Right lobe of liver (tissue), 6 donors: ENCODE data around the gene KLHL15. TPM values are rescaled to one million over a fixed set of nuclear protein-coding genes. Genes with fewer than 3 reads are reported as not detected.

ENCODE experiments used
- ATAC-seq, 4 donors: fragments of 200-7000 bp; cut with Tn5 transposase; one replicate each; pipeline ENCODE4 v1.9.1; 2020; ENCODE audit warnings: mild to moderate bottlenecking in 4 of 4, moderate library complexity in 4 of 4
- DNase-seq, 3 donors: peaks; one replicate each; pipeline ENCODE4 v3.0.0-alpha.2; 2020
- H3K27ac ChIP-seq, 3 donors: fragments of 200-600 bp; one replicate each; pipeline ENCODE4 v1.8.0; 2022
- H3K27me3 ChIP-seq, 2 donors: fragments of 200-600 bp; one replicate each; pipeline ENCODE4 v1.8.0; 2022
- H3K36me3 ChIP-seq, 4 donors: fragments of 200-600 bp; sonication (generic) in 1 of 4; one replicate each; pipeline versions ENCODE4 v1.5.1 to v1.8.0; 2017 to 2022; ENCODE audit warnings: control low read depth in 1 of 4
- H3K4me1 ChIP-seq, 4 donors: fragments of 200-600 bp; sonication (generic) in 1 of 4; one replicate each; pipeline versions ENCODE4 v1.5.1 to v1.8.0; 2017 to 2022; ENCODE audit warnings: control low read depth in 1 of 4
- H3K4me3 ChIP-seq, 3 donors: fragments of 200-600 bp; one replicate each; pipeline ENCODE4 v1.8.0; 2022
- H3K9me3 ChIP-seq, 4 donors: fragments of 200-600 bp; sonication (generic) in 1 of 4; one replicate each; pipeline versions ENCODE4 v1.5.1 to v1.8.0; 2017 to 2022; ENCODE audit warnings: control low read depth in 1 of 4
- POLR2A ChIP-seq: fragments of 450-650 bp; IDR thresholded peaks from one replicate; pipeline ENCODE4 v1.6.1; 2017; ENCODE audit warnings: antibody characterized with exemption, mild to moderate bottlenecking
- WGBS: methylation state at CpG from one replicate; pipeline ENCODE4 v1.1.6; 2018; ENCODE audit warnings: low coverage, low lambda C conversion rate; ENCODE audit not compliant: insufficient coverage; ENCODE audit errors: missing lambda C conversion rate; 5-methylcytosine and 5-hydroxymethylcytosine counted together
- intact Hi-C, 2 donors: fragments of 100-400 bp; cut with DNase I; formaldehyde crosslinking; loops; one replicate each; pipeline versions ENCODE4 v1.11.2 to v1.14.1; 2022
- total RNA-seq, 6 experiments: library from RNA; depleted of rRNA in 2 of 6; stranded (reverse); fragments of >200 nt in 2 of 6; fragmentation: NEBNext Ultra II Directional in 3 of 6; extraction: Animal tissue kit (Norgen Biotek cat#: 25700) in 3 of 6; gene quantifications; one replicate each; pipeline versions ENCODE4 v1.1.0 to v1.2.4, GENCODE V29; 2016 to 2023
- TF ChIP-seq, protein P1 (sequence below), 4 donors: fragments of 200-600 bp in 3 of 4; fragments of 450-650 bp in 1 of 4; IDR thresholded peaks; one replicate each; pipeline versions ENCODE4 v1.5.1 to v1.8.0; 2016 to 2022; ENCODE audit warnings: antibody characterized with exemption in 4 of 4, mild to moderate bottlenecking in 2 of 4
- donor health status: DM: no; HTN: yes; CAD: no.
- donor health status: DM: no; HTN: no; CAD: no.
- donor health status: DM: no; HTN: no; CAD: no.
- donor health status: DM: no; HTN: yes; CAD: no.
- donor health status: DM: no; HTN: yes; CAD: no.

Gene KLHL15
- total RNA-seq, 6 experiments from 2014 or later = 4.7 to 6.7 (median 6.0) TPM

DNA sequence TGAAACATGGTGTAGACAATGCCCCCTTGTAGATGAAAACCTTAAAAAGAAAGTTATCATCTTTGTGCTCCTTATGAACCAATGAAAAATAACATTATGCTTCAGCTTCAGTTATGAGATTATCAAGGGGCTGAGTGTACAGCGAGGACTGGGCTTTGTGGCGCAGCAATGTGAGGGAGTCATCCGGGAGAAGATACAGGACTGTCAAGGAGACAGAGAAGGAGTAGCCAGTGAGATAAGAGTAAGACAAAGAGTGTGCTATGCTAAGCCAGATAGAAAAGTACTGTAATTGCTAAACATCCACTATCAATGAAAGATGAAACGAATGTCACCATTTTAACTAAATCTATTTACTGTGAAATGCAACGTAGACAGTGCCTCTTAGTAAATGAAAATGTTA lies 3.6 kb upstream of the KLHL15 start:
- DNase-seq (no peak), ATAC-seq (no peak)
- Histone ChIP-seq H3K27me3 (no peaks in the 10 kb centered on the region), H3K27ac (no peak overlapping the region), H3K4me3 (no peak overlapping the region), H3K9me3 (no peaks in the 10 kb centered on the region), H3K36me3 (no peaks in the 10 kb centered on the region), H3K4me1 (no peaks in the 10 kb centered on the region)
- intact Hi-C loops = no loop called here
- 60% methylated on average over 5 of the region's 5 CpGs for WGBS
- TF ChIP-seq POLR2A = no peak
- TF ChIP-seq, protein P1, sequence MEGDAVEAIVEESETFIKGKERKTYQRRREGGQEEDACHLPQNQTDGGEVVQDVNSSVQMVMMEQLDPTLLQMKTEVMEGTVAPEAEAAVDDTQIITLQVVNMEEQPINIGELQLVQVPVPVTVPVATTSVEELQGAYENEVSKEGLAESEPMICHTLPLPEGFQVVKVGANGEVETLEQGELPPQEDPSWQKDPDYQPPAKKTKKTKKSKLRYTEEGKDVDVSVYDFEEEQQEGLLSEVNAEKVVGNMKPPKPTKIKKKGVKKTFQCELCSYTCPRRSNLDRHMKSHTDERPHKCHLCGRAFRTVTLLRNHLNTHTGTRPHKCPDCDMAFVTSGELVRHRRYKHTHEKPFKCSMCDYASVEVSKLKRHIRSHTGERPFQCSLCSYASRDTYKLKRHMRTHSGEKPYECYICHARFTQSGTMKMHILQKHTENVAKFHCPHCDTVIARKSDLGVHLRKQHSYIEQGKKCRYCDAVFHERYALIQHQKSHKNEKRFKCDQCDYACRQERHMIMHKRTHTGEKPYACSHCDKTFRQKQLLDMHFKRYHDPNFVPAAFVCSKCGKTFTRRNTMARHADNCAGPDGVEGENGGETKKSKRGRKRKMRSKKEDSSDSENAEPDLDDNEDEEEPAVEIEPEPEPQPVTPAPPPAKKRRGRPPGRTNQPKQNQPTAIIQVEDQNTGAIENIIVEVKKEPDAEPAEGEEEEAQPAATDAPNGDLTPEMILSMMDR (IDR thresholded peaks at IDR 0.05) = no peak

DNA sequence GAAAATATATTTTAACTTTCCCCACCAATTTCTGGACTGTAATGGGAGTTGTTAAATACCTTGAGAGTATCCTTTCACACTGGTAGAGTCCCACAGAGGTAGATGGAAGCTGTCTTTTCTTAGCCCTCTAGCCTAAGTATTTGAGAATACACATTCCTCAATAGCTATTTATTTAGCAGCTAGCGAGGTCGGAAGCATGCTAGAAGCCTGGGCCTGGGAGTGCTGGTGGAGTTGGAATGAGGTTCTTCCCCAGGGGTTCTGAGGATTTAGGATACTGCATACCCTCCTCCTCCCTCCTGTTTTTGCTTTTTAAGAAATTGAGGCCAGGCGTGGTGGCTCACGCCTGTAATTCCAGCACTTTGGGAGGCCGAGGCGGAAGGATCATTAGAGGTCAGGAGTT lies 999 bp upstream of the KLHL15 start:
- 72% methylated on average over 6 of the region's 6 CpGs for WGBS
- ATAC-seq = no peak

GRCh38 chrX:24026432-24026831 lies 554 bp downstream of the KLHL15 start:
- Histone ChIP-seq H3K36me3 (no peaks in the 10 kb centered on the region), H3K9me3 (no peaks in the 10 kb centered on the region), H3K27ac (peak overlapping the region; percentile 93 to 97 (median 96)), H3K4me3 (peak overlapping the region; percentile 12 to 57 (median 52)), H3K27me3 (no peaks in the 10 kb centered on the region), H3K4me1 (no peaks in the 10 kb centered on the region)
- TF ChIP-seq, protein P1 (IDR thresholded peaks at IDR 0.05) = no peak
- no peak for TF ChIP-seq POLR2A
- ATAC-seq (no peak), DNase-seq (no peak)
- intact Hi-C loops = no loop called here
- 30% methylated on average over 13 of the region's 13 CpGs for WGBS

More for the DNA sequence above, 999 bp upstream of the KLHL15 start:
- TF ChIP-seq POLR2A = no peak
- TF ChIP-seq, protein P1 (IDR thresholded peaks at IDR 0.05) = no peak
- Histone ChIP-seq H3K27me3 (no peaks in the 10 kb centered on the region), H3K4me3 (no peak overlapping the region), H3K27ac (no peak overlapping the region), H3K4me1 (no peaks in the 10 kb centered on the region), H3K9me3 (no peaks in the 10 kb centered on the region), H3K36me3 (no peaks in the 10 kb centered on the region)
- intact Hi-C loops = no loop called here
- no peak for DNase-seq

DNA sequence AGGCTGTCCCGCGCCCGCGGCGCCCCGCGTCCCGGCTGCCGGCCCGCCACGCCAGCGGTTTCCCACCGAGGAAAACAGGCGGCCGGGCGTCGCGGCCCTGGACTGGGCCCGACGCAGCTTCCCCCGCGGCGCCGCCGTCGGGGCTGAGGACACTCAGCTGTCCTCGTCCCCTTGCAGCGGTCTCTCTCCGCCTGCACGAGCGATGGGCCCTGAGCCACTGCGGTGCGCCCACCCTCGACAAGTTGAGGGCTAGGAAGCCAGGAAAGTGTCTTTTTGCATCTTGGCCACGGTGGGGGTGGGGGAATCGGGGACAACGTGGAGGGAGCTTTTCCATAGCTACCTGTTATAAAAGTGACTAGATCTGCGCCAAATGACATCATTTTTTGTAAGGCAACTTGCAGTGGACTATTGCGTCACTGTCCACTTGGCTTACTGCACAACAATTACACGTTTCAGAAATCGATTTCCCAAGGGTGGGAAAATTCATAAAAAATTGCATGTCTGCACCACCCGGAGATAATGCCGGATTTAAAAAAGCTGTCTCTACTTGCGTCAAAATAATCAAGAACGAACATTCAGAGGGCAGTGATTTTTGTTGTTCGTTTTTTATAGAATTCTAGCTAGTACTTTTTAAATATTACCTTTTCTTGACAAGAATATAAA lies 1.1 kb downstream of the KLHL15 start:
- Histone ChIP-seq H3K27me3 (no peaks in the 10 kb centered on the region), H3K4me1 (no peaks in the 10 kb centered on the region), H3K27ac (peak overlapping the region; percentile 93 to 97 (median 96)), H3K36me3 (no peaks in the 10 kb centered on the region), H3K9me3 (no peaks in the 10 kb centered on the region), H3K4me3 (peak overlapping the region; percentile 40 to 57 (median 52))
- peak in 1 of 3 donors; percentile 57 for DNase-seq
- WGBS = 25% methylated on average over 11 of the region's 46 CpGs
- ATAC-seq = peak; percentile 6 to 41 (median 24)
- intact Hi-C loops = no loop called here
- peak; percentile 39 for TF ChIP-seq POLR2A
- TF ChIP-seq, protein P1 (IDR thresholded peaks at IDR 0.05) = no peak
